Measurements from ENCODE around the gene SLC6A7. TPM values are rescaled to one million over a fixed set of nuclear protein-coding genes. Genes with fewer than 3 reads are reported as not detected.

Gene SLC6A7
- total RNA-seq, 6 donors from 2014 or later, result 0.44 TPM; not detected in 5

GRCh38 chr5:150155258-150156026 is 34.4 kb upstream of the SLC6A7 start, which contains the start of gene PDGFRB:
Gene PDGFRB, minus strand, starts transcription at chr5:150155845. Its CDS starts 18,798 bp downstream, at chr5:150137047.
- whole genome bisulfite sequencing, 2 donors, result 9 to 11% methylated on average over 11 to 17 of the region's 17 CpGs
- Histone ChIP-seq H3K27ac (peak within 1 kb of the TSS; percentile 52 to 91 (median 84)), H3K4me3 (peak within 1 kb of the TSS; percentile 7 to 51 (median 38)), H3K9me3 (no peaks in the 10 kb centered on the region), H3K27me3 (no peaks in the 10 kb centered on the region), H3K4me1 (peaks cover 8 to 12% (median 10%) of the 10 kb centered on the region in 4 donors), H3K36me3 (no peaks in the 10 kb centered on the region)
- TF ChIP-seq EP300 (IDR thresholded peaks at IDR 0.05) (no peak), POLR2A (IDR thresholded peaks at IDR 0.05) (peak in 3 of 4 donors; percentile 32 to 74 (median 64)), POLR2AphosphoS5 (IDR thresholded peaks at IDR 0.05) (peak; percentile 49 to 75)
- TF ChIP-seq, protein P1, sequence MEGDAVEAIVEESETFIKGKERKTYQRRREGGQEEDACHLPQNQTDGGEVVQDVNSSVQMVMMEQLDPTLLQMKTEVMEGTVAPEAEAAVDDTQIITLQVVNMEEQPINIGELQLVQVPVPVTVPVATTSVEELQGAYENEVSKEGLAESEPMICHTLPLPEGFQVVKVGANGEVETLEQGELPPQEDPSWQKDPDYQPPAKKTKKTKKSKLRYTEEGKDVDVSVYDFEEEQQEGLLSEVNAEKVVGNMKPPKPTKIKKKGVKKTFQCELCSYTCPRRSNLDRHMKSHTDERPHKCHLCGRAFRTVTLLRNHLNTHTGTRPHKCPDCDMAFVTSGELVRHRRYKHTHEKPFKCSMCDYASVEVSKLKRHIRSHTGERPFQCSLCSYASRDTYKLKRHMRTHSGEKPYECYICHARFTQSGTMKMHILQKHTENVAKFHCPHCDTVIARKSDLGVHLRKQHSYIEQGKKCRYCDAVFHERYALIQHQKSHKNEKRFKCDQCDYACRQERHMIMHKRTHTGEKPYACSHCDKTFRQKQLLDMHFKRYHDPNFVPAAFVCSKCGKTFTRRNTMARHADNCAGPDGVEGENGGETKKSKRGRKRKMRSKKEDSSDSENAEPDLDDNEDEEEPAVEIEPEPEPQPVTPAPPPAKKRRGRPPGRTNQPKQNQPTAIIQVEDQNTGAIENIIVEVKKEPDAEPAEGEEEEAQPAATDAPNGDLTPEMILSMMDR (IDR thresholded peaks at IDR 0.05), result no peak
- ATAC-seq (ENCODE audit: low FRiP score in 2 of 2) (peak; percentile 68 to 88), DNase-seq (peak; percentile 58 to 86)

GRCh38 chr5:150156027-150156368 is 33.9 kb upstream of the SLC6A7 start:
- DNase-seq (no peak), ATAC-seq (ENCODE audit: low FRiP score in 2 of 2) (no peak)
- peaks cover 8 to 12% (median 10%) of the 10 kb centered on the region in 4 donors for H3K4me1 ChIP-seq
- TF ChIP-seq POLR2AphosphoS5 (IDR thresholded peaks at IDR 0.05), result no peak
- TF ChIP-seq POLR2A (IDR thresholded peaks at IDR 0.05), result no peak
- TF ChIP-seq, protein P1 (IDR thresholded peaks at IDR 0.05), result no peak
- TF ChIP-seq EP300 (IDR thresholded peaks at IDR 0.05), result no peak
- H3K27ac ChIP-seq, result peak overlapping the region; percentile 43 to 91 (median 80)
- peak overlapping the region in 3 of 4 donors; percentile 36 to 51 (median 40) for H3K4me3 ChIP-seq
- no peaks in the 10 kb centered on the region for H3K27me3 ChIP-seq
- H3K36me3 ChIP-seq, result no peaks in the 10 kb centered on the region
- H3K9me3 ChIP-seq, result no peaks in the 10 kb centered on the region
- 5 to 6% methylated on average over 9 of the region's 9 CpGs for WGBS, 2 donors

- Histone ChIP-seq H3K9me3 (no peaks in the 10 kb centered on the region), H3K27ac (peak overlapping the region; percentile 43 to 91 (median 80)), H3K27me3 (no peaks in the 10 kb centered on the region), H3K36me3 (no peaks in the 10 kb centered on the region), H3K4me3 (peak overlapping the region in 1 of 4 donors; percentile 51), H3K4me1 (peaks cover 8 to 12% (median 10%) of the 10 kb centered on the region in 4 donors)
- TF ChIP-seq POLR2A (IDR thresholded peaks at IDR 0.05), result no peak
- TF ChIP-seq EP300 (IDR thresholded peaks at IDR 0.05), result no peak
- WGBS, 2 donors, result 74 to 82% methylated on average over 4 of the region's 4 CpGs
- DNase-seq (no peak), ATAC-seq (ENCODE audit: low FRiP score in 2 of 2) (no peak)
These were observed 33.3 kb upstream of the SLC6A7 start for GRCh38 chr5:150156540-150156939.

DNA sequence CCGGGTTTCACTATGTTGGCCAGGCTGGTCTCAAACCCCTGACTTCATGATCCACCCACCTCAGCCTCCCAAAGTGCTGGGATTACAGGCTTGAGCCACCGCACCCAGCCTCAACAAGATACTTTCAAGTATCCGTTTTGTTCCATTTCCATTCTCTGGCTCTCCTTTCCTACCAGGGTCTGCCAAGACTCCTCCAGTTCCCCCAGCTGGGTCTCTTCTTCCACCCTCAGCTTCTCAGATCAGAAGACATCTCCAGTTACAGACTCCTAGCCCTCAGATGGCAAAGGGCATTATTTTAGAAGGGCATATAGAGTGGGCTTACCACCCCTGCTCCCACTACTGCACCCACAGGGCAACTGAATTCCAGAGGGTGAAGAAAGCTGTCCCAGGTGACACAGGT is 32.7 kb upstream of the SLC6A7 start:
- H3K4me3 ChIP-seq, result no peak overlapping the region
- peak overlapping the region; percentile 44 to 91 (median 80) for H3K27ac ChIP-seq
- no peaks in the 10 kb centered on the region for H3K9me3 ChIP-seq
- no peak for DNase-seq
- TF ChIP-seq EP300 (IDR thresholded peaks at IDR 0.05) (no peak), POLR2AphosphoS5 (IDR thresholded peaks at IDR 0.05) (no peak), POLR2A (IDR thresholded peaks at IDR 0.05) (no peak)
- TF ChIP-seq, protein P1 (IDR thresholded peaks at IDR 0.05), result no peak
- no peaks in the 10 kb centered on the region for H3K36me3 ChIP-seq
- H3K4me1 ChIP-seq, result peaks cover 8 to 12% (median 10%) of the 10 kb centered on the region in 4 donors
- H3K27me3 ChIP-seq, result no peaks in the 10 kb centered on the region
- WGBS, 2 donors, result 74 to 81% methylated on average over 3 of the region's 3 CpGs
- ATAC-seq (ENCODE audit: low FRiP score in 2 of 2), result no peak

DNA sequence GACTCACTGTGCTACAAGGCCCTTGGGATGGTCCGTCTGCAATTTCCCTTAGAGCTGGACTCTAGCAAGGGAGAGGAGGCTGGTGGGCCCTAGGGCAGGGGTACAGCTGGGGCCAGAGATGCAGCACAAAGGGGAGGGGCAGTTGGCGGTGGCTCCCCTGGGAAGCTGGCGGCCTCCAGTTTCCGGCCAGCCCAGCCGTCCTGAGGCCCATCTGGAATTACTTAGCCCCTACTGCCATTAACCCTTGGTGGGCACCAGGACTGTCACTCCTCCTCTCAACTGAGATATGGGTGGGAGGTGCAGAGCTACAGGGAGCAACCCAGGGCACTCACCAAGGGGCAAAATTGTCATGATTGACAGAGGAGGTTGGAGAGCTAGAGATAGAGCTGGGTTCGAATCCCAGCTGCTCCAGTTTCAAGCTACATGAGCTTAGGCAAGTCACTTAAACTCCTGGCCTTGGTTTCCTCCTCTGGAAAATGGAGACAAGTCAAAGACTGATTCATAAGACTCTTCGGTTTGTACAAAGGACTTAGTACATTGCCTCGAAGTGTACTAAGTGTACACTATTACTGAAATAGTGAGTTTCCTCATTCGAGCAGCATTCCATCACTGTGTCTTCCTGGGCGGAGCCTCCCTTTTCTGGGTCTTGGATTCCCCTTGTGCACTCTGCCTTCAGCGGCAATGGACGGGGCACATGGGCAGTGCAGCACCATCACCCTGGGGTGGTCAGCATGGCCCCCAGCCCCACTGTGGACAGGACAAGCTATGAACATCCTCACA is 31.5 kb upstream of the SLC6A7 start:
- no peaks in the 10 kb centered on the region for H3K27me3 ChIP-seq
- H3K9me3 ChIP-seq, result no peaks in the 10 kb centered on the region
- H3K27ac ChIP-seq, result peak overlapping the region; percentile 44 to 91 (median 80)
- no peak for TF ChIP-seq EP300 (IDR thresholded peaks at IDR 0.05)
- WGBS, 2 donors, result 55 to 70% methylated on average over 6 to 12 of the region's 12 CpGs
- peak overlapping the region in 1 of 4 donors; percentile 4 for H3K4me3 ChIP-seq
- ATAC-seq (ENCODE audit: low FRiP score in 2 of 2) (peak in 1 of 2 donors; percentile 15), DNase-seq (peak in 1 of 2 donors; percentile 58)
- H3K36me3 ChIP-seq, result no peaks in the 10 kb centered on the region
- H3K4me1 ChIP-seq, result peaks cover 8 to 15% (median 12%) of the 10 kb centered on the region in 4 donors

All from upper lobe of left lung (tissue), 6 donors.